Neural crest cell (in vitro differentiated cells): ENCODE measurements around the gene LHFPL3. TPM values are rescaled to one million over a fixed set of nuclear protein-coding genes. Genes with fewer than 3 reads are reported as not detected.

Experiments used
- DNase-seq: peaks from one replicate; pipeline ENCODE4 v3.0.0; 2021; ENCODE audit warnings: low read depth, mixed read lengths, low spot score
- H3K27ac Mint-ChIP-seq: one replicate; pipeline ENCODE4 v1.8.0; 2021; ENCODE audit warnings: mild to moderate bottlenecking, mixed read lengths; ENCODE audit not compliant: unreplicated experiment
- H3K27me3 Mint-ChIP-seq: 2 replicates; pipeline ENCODE4 v1.8.0; 2021; ENCODE audit warnings: low read depth, mild to moderate bottlenecking, mixed read lengths
- H3K36me3 Mint-ChIP-seq: 2 replicates; pipeline ENCODE4 v1.8.0; 2021; ENCODE audit warnings: low read depth, mild to moderate bottlenecking, mixed read lengths
- H3K4me1 Mint-ChIP-seq: 2 replicates; pipeline ENCODE4 v1.8.0; 2021; ENCODE audit warnings: mixed read lengths
- H3K4me3 Mint-ChIP-seq: one replicate; pipeline ENCODE4 v1.8.0; 2021; ENCODE audit warnings: mild to moderate bottlenecking, mixed read lengths
- H3K9me3 Mint-ChIP-seq: 2 replicates; pipeline ENCODE4 v1.8.0; 2021; ENCODE audit warnings: mixed read lengths
- CTCF ChIP-seq: fragments of 200-600 bp; sonication (generic); conservative IDR thresholded peaks from 2 replicates; pipeline ENCODE4 v1.5.0; 2021; ENCODE audit warnings: antibody characterized with exemption, mild to moderate bottlenecking
- total RNA-seq: library from RNA; stranded (reverse); gene quantifications from 2 replicates; pipeline ENCODE4 v1.2.1, GENCODE V29; 2021

Gene LHFPL3
- total RNA-seq, 1 donor from 2014 or later = not detected

DNA sequence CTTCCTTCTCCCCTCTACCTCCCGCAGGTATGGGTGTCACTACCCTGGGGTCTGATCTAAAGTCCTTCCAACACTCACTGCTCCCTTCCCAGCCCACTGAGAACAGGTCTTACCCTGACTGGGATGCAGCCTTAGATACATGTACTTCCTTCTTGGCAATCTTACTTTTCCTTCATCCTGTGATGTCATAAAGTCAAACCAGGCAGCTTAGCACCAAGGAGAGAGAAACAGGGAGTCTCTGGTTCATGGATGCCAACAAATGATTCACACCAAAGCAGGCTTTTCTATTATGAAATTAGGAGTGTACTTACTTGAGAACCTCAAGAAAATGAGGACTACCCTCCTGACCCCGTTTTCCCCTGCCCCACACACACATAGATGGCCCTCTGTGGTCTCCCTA lies 574.6 kb downstream of the LHFPL3 start:
- Mint-ChIP-seq H3K9me3 (no peaks in the 10 kb centered on the region), H3K4me1 (peaks cover 25% of the 10 kb centered on the region), H3K36me3 (no peaks in the 10 kb centered on the region), H3K4me3 (no peak overlapping the region), H3K27ac (no peak overlapping the region), H3K27me3 (no peaks in the 10 kb centered on the region)
- DNase-seq = no peak
- TF ChIP-seq CTCF = no peak

- no peak for DNase-seq
- no peaks in the 10 kb centered on the region for H3K9me3 Mint-ChIP-seq
- H3K4me3 Mint-ChIP-seq = no peak overlapping the region
- H3K36me3 Mint-ChIP-seq = no peaks in the 10 kb centered on the region
- no peak for TF ChIP-seq CTCF
- no peak overlapping the region for H3K27ac Mint-ChIP-seq
- no peaks in the 10 kb centered on the region for H3K27me3 Mint-ChIP-seq
- peaks cover 25% of the 10 kb centered on the region for H3K4me1 Mint-ChIP-seq
These were observed 575.4 kb downstream of the LHFPL3 start for GRCh38 chr7:104903846-104904245.

DNA sequence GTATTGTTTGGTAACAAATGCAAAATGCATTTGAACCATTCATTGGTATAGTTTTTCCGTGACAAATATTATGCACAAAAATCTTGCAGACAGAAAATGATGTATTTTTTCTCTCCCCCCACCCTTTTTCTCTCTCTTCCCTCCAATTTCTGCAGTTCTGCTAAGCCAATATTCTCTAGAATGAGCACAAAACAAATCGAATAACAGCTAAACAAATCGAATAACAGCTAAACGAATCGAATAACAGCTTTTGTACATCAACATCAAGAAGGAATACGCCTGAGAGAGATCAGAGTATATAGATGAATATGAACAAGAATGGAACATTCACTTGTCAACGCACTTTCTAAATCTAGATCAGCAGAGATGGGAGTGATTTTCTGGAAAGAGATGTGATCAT lies 577.6 kb downstream of the LHFPL3 start:
- DNase-seq = no peak
- no peak overlapping the region for H3K27ac Mint-ChIP-seq
- no peaks in the 10 kb centered on the region for H3K9me3 Mint-ChIP-seq
- peaks cover 7% of the 10 kb centered on the region for H3K4me1 Mint-ChIP-seq
- no peak overlapping the region for H3K4me3 Mint-ChIP-seq
- no peaks in the 10 kb centered on the region for H3K27me3 Mint-ChIP-seq
- no peaks in the 10 kb centered on the region for H3K36me3 Mint-ChIP-seq
- no peak for TF ChIP-seq CTCF

DNA sequence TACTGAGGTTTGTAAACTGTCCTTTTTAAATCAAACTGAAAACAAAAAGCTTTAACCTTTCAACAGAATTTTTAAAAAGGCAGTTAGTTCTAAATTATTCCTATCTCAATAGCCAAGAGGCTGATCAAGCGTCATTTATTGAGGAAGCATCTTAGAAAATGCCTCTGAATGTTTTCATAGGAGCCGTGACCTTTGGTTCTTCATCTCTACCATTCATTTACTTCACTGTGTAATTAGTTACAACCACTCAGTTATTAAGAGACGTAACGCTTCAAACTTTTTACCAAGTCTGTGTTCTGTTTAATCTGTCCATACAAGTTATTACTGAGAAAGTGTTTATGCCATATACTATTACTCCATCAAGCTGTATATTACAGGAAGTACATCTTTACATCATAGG lies 578.2 kb downstream of the LHFPL3 start:
- no peaks in the 10 kb centered on the region for H3K9me3 Mint-ChIP-seq
- H3K27ac Mint-ChIP-seq = no peak overlapping the region
- peaks cover 2% of the 10 kb centered on the region for H3K4me1 Mint-ChIP-seq
- no peak for DNase-seq
- no peak for TF ChIP-seq CTCF
- no peaks in the 10 kb centered on the region for H3K36me3 Mint-ChIP-seq
- no peak overlapping the region for H3K4me3 Mint-ChIP-seq
- no peaks in the 10 kb centered on the region for H3K27me3 Mint-ChIP-seq

- Mint-ChIP-seq H3K36me3 (no peaks in the 10 kb centered on the region), H3K27ac (no peak overlapping the region), H3K4me1 (no peaks in the 10 kb centered on the region), H3K4me3 (no peak overlapping the region), H3K9me3 (no peaks in the 10 kb centered on the region), H3K27me3 (no peaks in the 10 kb centered on the region)
- no peak for TF ChIP-seq CTCF
- DNase-seq = no peak
These were observed 580.2 kb downstream of the LHFPL3 start for GRCh38 chr7:104908636-104909035.

DNA sequence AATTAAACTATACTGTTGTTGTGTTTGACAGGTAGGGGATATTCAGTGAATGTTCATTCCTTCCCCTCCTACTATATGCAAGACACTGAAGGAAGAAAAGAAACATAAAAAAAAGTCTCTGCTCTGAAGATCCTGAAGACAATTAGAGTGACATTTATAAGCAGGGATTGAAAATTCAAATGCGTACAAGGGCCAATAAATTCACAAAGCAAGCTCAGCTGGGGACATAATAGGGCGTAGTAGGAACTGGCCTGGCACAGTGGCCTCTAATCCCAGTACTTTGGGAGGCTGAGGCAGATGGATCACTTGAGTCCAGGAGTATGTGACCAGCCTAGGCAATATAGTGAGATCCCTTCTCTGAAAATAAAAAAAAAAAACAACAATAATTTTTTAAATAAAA lies 580.7 kb downstream of the LHFPL3 start:
- H3K27me3 Mint-ChIP-seq = no peaks in the 10 kb centered on the region
- no peaks in the 10 kb centered on the region for H3K36me3 Mint-ChIP-seq
- H3K4me1 Mint-ChIP-seq = no peaks in the 10 kb centered on the region
- no peak for TF ChIP-seq CTCF
- DNase-seq = no peak
- H3K4me3 Mint-ChIP-seq = no peak overlapping the region
- H3K27ac Mint-ChIP-seq = no peak overlapping the region
- H3K9me3 Mint-ChIP-seq = no peaks in the 10 kb centered on the region
